Fibroblast of peridontal ligament (primary cell): ENCODE results near the gene OTUB1.
"Not testable (repeated sequence)": the region's sequence is repeated elsewhere in the genome, so short reads cannot be mapped to it uniquely, and the experiment has no call there.

Experiments
- DNase-seq: peaks from one replicate; pipeline ENCODE4 v3.0.0-alpha.2; 2010; ENCODE audit errors: extremely low read depth

OTUB1 gene

DNA sequence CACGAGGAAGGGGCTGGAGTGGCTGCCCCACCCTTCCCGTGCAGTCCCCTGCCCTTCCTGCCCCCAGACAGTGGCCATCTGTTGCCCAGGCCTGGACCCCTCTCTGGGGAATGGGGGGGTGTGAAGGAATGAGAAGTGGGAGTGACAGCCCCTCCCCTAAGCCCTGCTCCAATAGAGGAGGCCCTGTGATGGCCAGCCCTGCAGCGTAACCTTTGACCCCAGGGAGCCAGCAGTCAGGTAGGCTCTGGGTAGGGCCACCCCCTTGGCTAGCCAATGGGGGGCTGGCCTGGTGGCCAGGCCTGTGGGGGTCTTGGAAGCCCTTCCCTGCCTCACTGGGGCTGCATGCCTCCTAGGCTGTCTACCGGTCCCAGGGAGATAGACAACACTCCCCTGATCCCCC lies 56.1 kb downstream of the OTUB1 start:
- DNase-seq, result no peak

- DNase-seq, result no peak
Measured at GRCh38 chr11:64043545-64043944, 57.3 kb downstream of the OTUB1 start.

DNA sequence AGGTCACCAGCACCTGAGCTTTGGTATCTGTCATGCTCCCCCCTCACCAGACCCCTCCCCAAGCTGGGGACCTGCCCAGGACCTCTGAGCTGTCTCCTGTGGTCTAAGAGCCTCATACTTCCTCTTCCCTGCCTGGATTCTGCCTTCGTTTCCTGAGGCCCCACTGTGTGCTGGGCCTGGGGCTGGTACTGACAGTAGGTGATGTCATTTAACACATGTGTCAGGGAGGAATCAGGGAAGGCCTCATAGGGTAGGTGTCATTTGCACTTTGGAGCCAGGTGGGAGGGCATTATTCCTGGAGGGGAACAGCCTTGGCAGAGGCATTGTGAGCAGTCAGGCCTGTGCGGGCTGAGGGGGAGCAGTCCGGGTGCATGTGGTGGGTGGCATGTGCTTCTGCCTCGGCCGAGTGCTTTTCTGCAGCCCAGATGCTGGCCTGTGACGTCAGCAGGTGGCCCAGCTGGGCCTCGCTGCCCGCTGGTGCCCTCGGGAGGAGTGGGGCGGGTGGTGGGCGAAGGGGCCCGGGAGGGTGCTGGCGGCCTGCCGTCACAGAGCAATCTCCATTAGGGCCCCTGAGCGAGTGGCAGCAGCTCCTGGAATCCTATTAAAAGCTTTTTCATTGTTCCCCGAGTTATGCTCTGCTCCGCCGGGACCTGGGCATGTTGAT lies 58.6 kb downstream of the OTUB1 start:
- no peak for DNase-seq

DNA sequence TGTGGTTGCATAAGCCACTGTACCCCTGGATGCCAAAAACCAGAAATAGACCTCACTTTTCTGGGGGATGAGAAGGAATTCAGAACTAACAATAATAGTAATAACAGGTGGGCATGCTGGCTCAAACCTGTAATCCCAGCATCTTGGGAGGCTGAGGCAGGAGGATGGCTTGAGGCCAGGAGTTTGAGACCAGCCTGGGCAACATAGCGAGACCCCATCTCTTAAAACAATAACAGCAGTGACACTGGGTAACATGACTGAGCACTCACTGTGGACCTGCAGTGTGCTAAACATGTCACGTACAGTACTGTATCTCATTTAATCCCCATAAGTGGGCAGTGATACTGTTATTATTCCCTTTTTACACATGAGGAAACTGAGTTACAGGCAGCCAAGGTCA lies 59.5 kb downstream of the OTUB1 start:
- no peak for DNase-seq

DNA sequence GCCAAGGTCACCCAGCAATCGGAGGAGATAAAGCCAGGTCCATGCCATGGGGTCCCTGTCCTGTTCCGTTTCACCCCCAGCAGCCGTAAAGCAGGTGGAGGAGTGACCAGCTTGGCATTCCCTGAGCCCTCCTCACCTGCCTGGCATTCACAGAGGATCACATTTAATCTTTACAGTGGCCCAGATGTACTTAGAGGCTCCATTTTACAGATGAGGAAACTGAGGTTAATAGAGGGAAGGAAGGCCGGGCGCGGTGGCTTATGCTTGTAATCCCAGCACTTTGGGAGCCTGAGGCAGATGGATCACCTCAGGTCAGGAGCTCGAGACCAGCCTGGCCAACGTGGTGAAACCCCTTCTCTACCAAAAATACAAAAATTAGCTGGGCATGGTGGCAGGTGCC lies 61.1 kb downstream of the OTUB1 start:
- not testable (repeated sequence) for DNase-seq
